ENCODE results near the gene SNX27. TPM values are rescaled to one million over a fixed set of nuclear protein-coding genes. Genes with fewer than 3 reads are reported as not detected.
"Not testable (repeated sequence)": the region's sequence is repeated elsewhere in the genome, so short reads cannot be mapped to it uniquely, and the experiment has no call there.

SNX27 gene
- total and polyA plus RNA-seq, 2 donors (not counting 1 experiment from before 2014, with no cell fraction given) = 29.5 to 38.1 TPM

- TF ChIP-seq CTCF (conservative IDR thresholded peaks at IDR 0.05 in 1 of 2, IDR thresholded peaks at IDR 0.05 in 1 of 2; ENCODE audit: low read depth in 1 of 2, low read length in 2 of 2) (no peak), EZH2 (IDR thresholded peaks at IDR 0.05; ENCODE audit: low read length, missing control alignments) (no peak)
- no peaks in the 10 kb centered on the region for H4K20me1 ChIP-seq (ENCODE audit: control insufficient read depth, extremely low read depth, insufficient read depth, low read length)
- DNase-seq (ENCODE audit: low read depth in 2 of 2) = no peak
- no peak overlapping the region for H3K4me3 ChIP-seq (replicated peaks in 1 of 4; ENCODE audit: control extremely low read depth in 1 of 4, insufficient read depth in 1 of 4, low read depth in 3 of 4, low read length in 4 of 4)
- H3K4me2 ChIP-seq (ENCODE audit: extremely low read depth, insufficient read depth, low read length) = no peak overlapping the region
- peaks cover 14% of the 10 kb centered on the region for H3K27me3 ChIP-seq (ENCODE audit: control insufficient read depth, insufficient read depth, low read length)
- no peak overlapping the region for H3K9ac ChIP-seq (ENCODE audit: insufficient read depth, low read length)
- H2AFZ ChIP-seq (ENCODE audit: low read length) = no peak overlapping the region
- no peaks in the 10 kb centered on the region for H3K79me2 ChIP-seq (ENCODE audit: control insufficient read depth, insufficient read depth, low read length)
- H3K9me3 ChIP-seq (ENCODE audit: control insufficient read depth, insufficient read depth, low read depth, low read length) = no peaks in the 10 kb centered on the region
- H3K4me1 ChIP-seq (ENCODE audit: control insufficient read depth, extremely low read depth, insufficient read depth, low read length) = no peaks in the 10 kb centered on the region
- no peak overlapping the region for H3K27ac ChIP-seq (ENCODE audit: insufficient read depth, low read length)
- H3K36me3 ChIP-seq (ENCODE audit: control insufficient read depth, insufficient read depth, low read length) = no peaks in the 10 kb centered on the region
Observed at GRCh38 chr1:151729157-151729965, 117.5 kb downstream of the SNX27 start.

- H3K4me2 ChIP-seq (ENCODE audit: extremely low read depth, insufficient read depth, low read length) = no peak overlapping the region
- H3K4me1 ChIP-seq (ENCODE audit: control insufficient read depth, extremely low read depth, insufficient read depth, low read length) = no peaks in the 10 kb centered on the region
- no peak for DNase-seq (ENCODE audit: low read depth in 2 of 2)
- no peaks in the 10 kb centered on the region for H4K20me1 ChIP-seq (ENCODE audit: control insufficient read depth, extremely low read depth, insufficient read depth, low read length)
- H3K9ac ChIP-seq (ENCODE audit: insufficient read depth, low read length) = no peak overlapping the region
- TF ChIP-seq CTCF (conservative IDR thresholded peaks at IDR 0.05 in 1 of 2, IDR thresholded peaks at IDR 0.05 in 1 of 2; ENCODE audit: low read depth in 1 of 2, low read length in 2 of 2) = no peak
- no peak overlapping the region for H2AFZ ChIP-seq (ENCODE audit: low read length)
- H3K27ac ChIP-seq (ENCODE audit: insufficient read depth, low read length) = no peak overlapping the region
- peaks cover 14% of the 10 kb centered on the region for H3K27me3 ChIP-seq (ENCODE audit: control insufficient read depth, insufficient read depth, low read length)
- H3K36me3 ChIP-seq (ENCODE audit: control insufficient read depth, insufficient read depth, low read length) = no peaks in the 10 kb centered on the region
- H3K9me3 ChIP-seq (ENCODE audit: control insufficient read depth, insufficient read depth, low read depth, low read length) = no peaks in the 10 kb centered on the region
- no peak overlapping the region for H3K4me3 ChIP-seq (replicated peaks in 1 of 4; ENCODE audit: control extremely low read depth in 1 of 4, insufficient read depth in 1 of 4, low read depth in 3 of 4, low read length in 4 of 4)
- no peaks in the 10 kb centered on the region for H3K79me2 ChIP-seq (ENCODE audit: control insufficient read depth, insufficient read depth, low read length)
Observed at GRCh38 chr1:151729966-151730291, 118.1 kb downstream of the SNX27 start.

GRCh38 chr1:151733126-151733525 is 121.3 kb downstream of the SNX27 start:
- no peaks in the 10 kb centered on the region for H3K9me3 ChIP-seq (ENCODE audit: control insufficient read depth, insufficient read depth, low read depth, low read length)
- no peak for TF ChIP-seq CTCF (conservative IDR thresholded peaks at IDR 0.05 in 1 of 2, IDR thresholded peaks at IDR 0.05 in 1 of 2; ENCODE audit: low read depth in 1 of 2, low read length in 2 of 2)
- no peak for TF ChIP-seq EZH2 (IDR thresholded peaks at IDR 0.05; ENCODE audit: low read length, missing control alignments)
- H3K4me1 ChIP-seq (ENCODE audit: control insufficient read depth, extremely low read depth, insufficient read depth, low read length) = no peaks in the 10 kb centered on the region
- no peak for DNase-seq (ENCODE audit: low read depth in 2 of 2)
- H4K20me1 ChIP-seq (ENCODE audit: control insufficient read depth, extremely low read depth, insufficient read depth, low read length) = no peaks in the 10 kb centered on the region
- peaks cover 6% of the 10 kb centered on the region for H3K27me3 ChIP-seq (ENCODE audit: control insufficient read depth, insufficient read depth, low read length)
- no peak overlapping the region for H3K4me2 ChIP-seq (ENCODE audit: extremely low read depth, insufficient read depth, low read length)
- H3K4me3 ChIP-seq (replicated peaks in 1 of 4; ENCODE audit: control extremely low read depth in 1 of 4, insufficient read depth in 1 of 4, low read depth in 3 of 4, low read length in 4 of 4) = no peak overlapping the region
- H3K79me2 ChIP-seq (ENCODE audit: control insufficient read depth, insufficient read depth, low read length) = no peaks in the 10 kb centered on the region
- no peaks in the 10 kb centered on the region for H3K36me3 ChIP-seq (ENCODE audit: control insufficient read depth, insufficient read depth, low read length)
- H3K9ac ChIP-seq (ENCODE audit: insufficient read depth, low read length) = no peak overlapping the region
- H2AFZ ChIP-seq (ENCODE audit: low read length) = no peak overlapping the region
- no peak overlapping the region for H3K27ac ChIP-seq (ENCODE audit: insufficient read depth, low read length)

GRCh38 chr1:151733995-151734394 is 122.1 kb downstream of the SNX27 start:
- H2AFZ ChIP-seq (ENCODE audit: low read length); H4K20me1 ChIP-seq (ENCODE audit: control insufficient read depth, extremely low read depth, insufficient read depth, low read length); H3K9ac ChIP-seq (ENCODE audit: insufficient read depth, low read length); H3K4me3 ChIP-seq (replicated peaks in 1 of 4; ENCODE audit: control extremely low read depth in 1 of 4, insufficient read depth in 1 of 4, low read depth in 3 of 4, low read length in 4 of 4); H3K27ac ChIP-seq (ENCODE audit: insufficient read depth, low read length); H3K4me2 ChIP-seq (ENCODE audit: extremely low read depth, insufficient read depth, low read length); H3K27me3 ChIP-seq (ENCODE audit: control insufficient read depth, insufficient read depth, low read length); H3K36me3 ChIP-seq (ENCODE audit: control insufficient read depth, insufficient read depth, low read length); H3K4me1 ChIP-seq (ENCODE audit: control insufficient read depth, extremely low read depth, insufficient read depth, low read length); H3K79me2 ChIP-seq (ENCODE audit: control insufficient read depth, insufficient read depth, low read length); DNase-seq (ENCODE audit: low read depth in 2 of 2); H3K9me3 ChIP-seq (ENCODE audit: control insufficient read depth, insufficient read depth, low read depth, low read length): not testable (repeated sequence)

All from fibroblast of lung (primary cell).